ENCODE results near the gene FAM222B. TPM values are rescaled to one million over a fixed set of nuclear protein-coding genes. Genes with fewer than 3 reads are reported as not detected.

The FAM222B gene
- total RNA-seq, 1 donor from 2014 or later: 21.0 TPM

DNA sequence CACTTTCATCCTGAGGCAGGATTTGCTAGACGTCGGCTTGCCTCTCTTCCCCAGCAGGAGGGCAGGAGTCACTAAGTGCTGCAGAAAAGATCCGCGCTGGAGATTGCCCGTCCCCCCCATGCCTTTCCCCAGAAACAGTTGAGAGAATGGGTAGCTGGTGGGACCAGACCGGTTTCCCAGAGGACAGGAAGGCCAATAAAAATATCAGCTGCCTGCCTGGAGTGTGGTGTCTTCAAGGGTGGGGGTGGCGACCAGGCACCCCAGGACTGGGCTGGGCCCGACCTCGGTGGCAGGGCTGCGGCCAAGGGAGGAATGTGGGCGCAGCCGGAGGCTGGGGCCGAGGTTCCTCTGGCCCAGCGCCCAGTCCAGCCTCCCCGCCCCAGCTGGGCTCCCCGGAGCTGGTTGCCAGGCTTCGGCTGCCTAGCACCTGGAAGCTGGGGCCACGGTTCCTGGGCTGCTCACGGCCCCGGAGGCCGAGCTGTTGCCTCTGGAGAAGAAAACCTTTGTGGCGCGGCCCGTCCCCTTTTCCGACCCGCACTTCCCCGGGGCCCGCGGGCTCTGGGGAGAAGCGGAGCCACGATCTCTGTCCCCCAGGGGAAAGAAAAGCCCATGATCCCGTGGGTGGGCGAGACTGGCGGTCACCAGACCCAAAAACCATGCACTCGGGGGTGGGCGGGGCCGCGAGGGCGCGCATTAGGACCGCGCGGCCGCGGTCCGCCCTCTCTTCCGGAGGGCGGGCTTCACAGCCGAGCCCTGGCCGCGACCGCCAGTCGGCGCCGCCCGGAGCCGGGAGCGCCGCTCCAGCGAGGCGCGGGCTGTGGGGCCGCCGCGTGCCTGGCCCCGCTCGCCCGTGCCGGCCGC, 99.1 kb downstream of the FAM222B start, which contains the start of gene TRAF4:
Gene TRAF4, plus strand, starts transcription at position 769 of the 861 bp plus-strand sequence. CDS start 102 bp downstream, outside the sequence.
- Mint-ChIP-seq H3K27me3 (ENCODE audit: low read depth) (no peaks in the 10 kb centered on the region), H3K27ac (ENCODE audit: unreplicated experiment) (peak within 1 kb of the TSS; percentile 96), H3K9me3 (ENCODE audit: low read depth) (no peaks in the 10 kb centered on the region), H3K36me3 (ENCODE audit: low read depth) (peaks cover 3% of the 10 kb centered on the region), H3K4me1 (ENCODE audit: low read depth) (peaks cover 27% of the 10 kb centered on the region), H3K4me3 (ENCODE audit: unreplicated experiment) (peak within 1 kb of the TSS; percentile 89)
- TF ChIP-seq, protein P1, sequence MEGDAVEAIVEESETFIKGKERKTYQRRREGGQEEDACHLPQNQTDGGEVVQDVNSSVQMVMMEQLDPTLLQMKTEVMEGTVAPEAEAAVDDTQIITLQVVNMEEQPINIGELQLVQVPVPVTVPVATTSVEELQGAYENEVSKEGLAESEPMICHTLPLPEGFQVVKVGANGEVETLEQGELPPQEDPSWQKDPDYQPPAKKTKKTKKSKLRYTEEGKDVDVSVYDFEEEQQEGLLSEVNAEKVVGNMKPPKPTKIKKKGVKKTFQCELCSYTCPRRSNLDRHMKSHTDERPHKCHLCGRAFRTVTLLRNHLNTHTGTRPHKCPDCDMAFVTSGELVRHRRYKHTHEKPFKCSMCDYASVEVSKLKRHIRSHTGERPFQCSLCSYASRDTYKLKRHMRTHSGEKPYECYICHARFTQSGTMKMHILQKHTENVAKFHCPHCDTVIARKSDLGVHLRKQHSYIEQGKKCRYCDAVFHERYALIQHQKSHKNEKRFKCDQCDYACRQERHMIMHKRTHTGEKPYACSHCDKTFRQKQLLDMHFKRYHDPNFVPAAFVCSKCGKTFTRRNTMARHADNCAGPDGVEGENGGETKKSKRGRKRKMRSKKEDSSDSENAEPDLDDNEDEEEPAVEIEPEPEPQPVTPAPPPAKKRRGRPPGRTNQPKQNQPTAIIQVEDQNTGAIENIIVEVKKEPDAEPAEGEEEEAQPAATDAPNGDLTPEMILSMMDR (IDR thresholded peaks at IDR 0.05): peak; percentile 29
- peak; percentile 95 for DNase-seq (ENCODE audit: low spot score)

DNA sequence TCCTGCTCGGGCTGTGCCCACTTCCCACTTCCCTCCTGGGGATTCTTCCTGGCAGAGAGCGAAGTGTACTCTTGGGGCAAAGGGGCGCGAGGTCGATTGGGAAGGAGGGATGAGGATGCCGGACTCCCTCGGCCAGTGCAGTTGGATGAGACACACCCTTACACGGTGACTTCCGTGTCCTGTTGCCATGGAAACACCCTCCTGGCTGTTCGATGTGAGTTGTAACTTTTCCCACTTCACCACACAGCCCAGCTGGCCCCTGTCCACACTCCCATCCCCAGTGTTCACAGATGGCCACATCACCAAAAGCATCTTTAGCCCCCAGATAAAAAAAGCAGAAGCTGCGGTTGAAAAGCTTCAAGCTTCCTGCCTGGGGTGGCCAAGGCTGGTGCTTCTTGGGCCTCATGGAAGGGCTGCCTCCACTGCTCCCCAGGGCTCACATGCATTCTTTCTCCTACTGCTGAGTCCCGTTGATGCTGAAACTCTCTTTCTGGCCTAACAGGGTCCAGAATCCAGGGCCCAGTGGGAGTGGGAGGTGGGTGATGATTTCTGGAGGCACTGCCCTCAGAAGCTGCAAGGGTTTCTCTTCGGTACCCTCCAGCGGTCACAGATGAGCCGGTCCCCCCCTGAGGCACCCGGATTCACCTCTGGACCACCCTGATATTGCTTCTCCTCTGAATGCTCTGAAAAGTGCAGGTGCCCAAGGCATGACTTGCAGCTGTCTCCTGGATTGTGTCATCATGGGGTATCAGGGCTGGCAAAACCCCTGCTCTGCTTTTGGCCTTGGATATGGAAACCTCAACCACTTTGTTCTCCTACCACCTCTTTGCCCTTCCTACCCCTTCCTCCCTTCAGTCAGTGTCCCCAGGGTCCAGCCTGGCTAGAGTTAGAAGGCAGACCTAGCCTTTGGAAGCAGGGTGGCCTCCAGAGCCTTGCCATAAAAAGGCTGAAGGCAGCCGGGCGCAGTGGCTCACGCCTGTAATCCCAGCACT, 100.9 kb downstream of the FAM222B start:
- Mint-ChIP-seq H3K36me3 (ENCODE audit: low read depth) (no peaks in the 10 kb centered on the region), H3K4me1 (ENCODE audit: low read depth) (peaks cover 21% of the 10 kb centered on the region), H3K27me3 (ENCODE audit: low read depth) (no peaks in the 10 kb centered on the region), H3K4me3 (ENCODE audit: unreplicated experiment) (no peak overlapping the region), H3K27ac (ENCODE audit: unreplicated experiment) (no peak overlapping the region), H3K9me3 (ENCODE audit: low read depth) (no peaks in the 10 kb centered on the region)
- TF ChIP-seq, protein P1 (IDR thresholded peaks at IDR 0.05): no peak
- DNase-seq (ENCODE audit: low spot score): peak; percentile 77

DNA sequence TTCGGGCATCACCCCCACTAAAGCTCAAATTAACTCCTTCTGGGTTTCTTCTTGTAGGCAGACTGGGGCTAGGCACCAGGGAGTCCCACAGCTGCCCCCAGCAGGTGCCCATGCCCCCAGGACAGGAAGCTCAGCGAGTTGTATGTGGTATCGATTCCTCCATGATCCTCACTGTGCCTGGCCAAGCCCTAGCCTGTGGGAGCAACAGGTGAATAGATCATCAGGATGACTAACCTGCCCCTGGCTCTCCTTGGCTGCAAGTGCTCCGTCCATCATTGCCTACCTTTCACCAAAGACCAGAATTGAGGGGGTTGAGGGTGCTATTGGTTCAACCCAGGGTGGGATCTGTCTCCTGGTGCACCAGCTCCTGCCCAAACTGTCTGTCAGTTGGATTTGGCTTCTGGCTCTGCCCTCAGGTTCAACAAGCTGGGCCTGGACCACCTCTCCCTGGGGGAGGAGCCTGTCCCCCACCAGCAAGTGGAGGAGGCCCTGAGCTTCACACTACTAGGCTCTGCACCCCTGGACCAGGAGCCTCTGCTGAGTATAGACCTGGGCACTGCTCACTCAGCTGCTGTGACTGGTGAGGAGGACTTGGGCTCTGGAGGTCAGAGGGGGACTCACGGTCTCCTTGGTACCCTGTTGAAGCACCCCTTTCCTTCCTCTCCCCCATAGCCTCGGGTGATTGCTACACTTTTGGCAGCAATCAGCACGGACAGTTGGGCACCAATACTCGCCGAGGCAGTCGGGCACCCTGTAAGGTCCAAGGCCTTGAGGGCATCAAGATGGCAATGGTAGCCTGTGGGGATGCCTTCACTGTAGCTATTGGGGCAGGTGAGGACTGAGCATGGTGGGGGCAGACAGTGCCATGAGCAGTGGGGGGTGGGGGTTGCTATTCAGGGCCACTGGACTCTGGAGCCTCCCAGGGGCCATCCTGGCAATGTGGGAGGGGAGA, 101.9 kb downstream of the FAM222B start:
- Mint-ChIP-seq H3K36me3 (ENCODE audit: low read depth) (no peaks in the 10 kb centered on the region), H3K27ac (ENCODE audit: unreplicated experiment) (no peak overlapping the region), H3K9me3 (ENCODE audit: low read depth) (no peaks in the 10 kb centered on the region), H3K27me3 (ENCODE audit: low read depth) (no peaks in the 10 kb centered on the region), H3K4me3 (ENCODE audit: unreplicated experiment) (no peak overlapping the region), H3K4me1 (ENCODE audit: low read depth) (peaks cover 11% of the 10 kb centered on the region)
- TF ChIP-seq, protein P1 (IDR thresholded peaks at IDR 0.05): no peak
- DNase-seq (ENCODE audit: low spot score): peak; percentile 82

DNA sequence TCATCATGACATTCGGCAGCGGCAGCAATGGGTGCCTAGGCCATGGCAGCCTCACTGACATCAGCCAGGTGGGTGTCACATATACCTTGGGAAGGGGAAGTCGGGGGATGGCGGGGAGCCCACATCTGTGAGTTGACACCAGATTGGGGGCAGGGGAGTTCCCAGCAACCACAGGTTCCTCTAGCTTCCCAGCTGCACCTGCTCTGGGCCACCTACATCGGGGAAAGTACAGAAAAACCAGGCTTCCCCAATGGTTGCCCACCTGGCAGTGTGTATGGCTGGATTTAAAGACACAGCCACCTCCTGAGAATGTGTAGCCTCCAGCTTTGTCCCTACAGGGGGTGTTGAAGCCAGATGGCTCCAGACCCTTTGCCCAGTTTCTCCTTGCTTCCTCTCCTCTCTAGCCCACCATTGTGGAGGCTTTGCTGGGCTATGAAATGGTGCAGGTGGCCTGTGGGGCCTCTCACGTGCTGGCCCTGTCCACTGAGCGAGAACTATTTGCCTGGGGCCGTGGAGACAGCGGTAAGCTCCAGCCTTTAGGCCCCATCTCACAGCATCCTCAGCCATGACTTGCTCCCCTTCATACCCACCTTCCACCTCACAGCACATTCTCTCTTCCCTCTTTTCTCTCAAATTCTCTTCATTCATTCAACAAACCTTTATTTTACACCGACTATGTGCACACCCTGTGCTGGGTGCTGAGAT, 103.8 kb downstream of the FAM222B start:
- Mint-ChIP-seq H3K9me3 (ENCODE audit: low read depth) (no peaks in the 10 kb centered on the region), H3K4me1 (ENCODE audit: low read depth) (peaks cover 6% of the 10 kb centered on the region), H3K27ac (ENCODE audit: unreplicated experiment) (no peak overlapping the region), H3K36me3 (ENCODE audit: low read depth) (no peaks in the 10 kb centered on the region), H3K4me3 (ENCODE audit: unreplicated experiment) (no peak overlapping the region), H3K27me3 (ENCODE audit: low read depth) (no peaks in the 10 kb centered on the region)
- DNase-seq (ENCODE audit: low spot score): peak; percentile 77
- TF ChIP-seq, protein P1 (IDR thresholded peaks at IDR 0.05): no peak
